ENCODE data around the gene CNNM4.
A peak's percentile ranks its signal among the peaks of the same experiment; 100 is the strongest.
"Not testable (repeated sequence)": the region's sequence is repeated elsewhere in the genome, so short reads cannot be mapped to it uniquely, and the experiment has no call there.

The CNNM4 gene

DNA sequence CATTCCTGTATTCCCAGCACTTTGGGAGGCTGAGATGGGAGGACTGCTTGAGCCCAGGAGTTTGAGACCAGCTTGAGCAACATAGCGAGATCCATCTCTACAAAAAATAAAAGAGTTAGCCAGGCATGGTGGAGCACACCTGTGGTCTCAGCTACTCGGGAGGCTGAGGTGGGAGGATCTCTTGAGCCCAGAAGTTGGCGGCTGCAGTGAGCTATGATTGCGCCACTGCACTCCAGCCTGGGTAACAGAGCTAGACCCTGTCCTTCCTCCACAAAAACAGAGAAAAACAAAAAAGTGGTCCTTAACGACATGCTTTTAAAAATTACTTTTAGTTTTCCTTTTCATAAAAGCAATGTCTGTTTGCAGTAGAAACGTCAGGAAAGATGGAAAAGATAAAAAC is 35.8 kb downstream of the CNNM4 start:
- not testable (repeated sequence) for DNase-seq

DNA sequence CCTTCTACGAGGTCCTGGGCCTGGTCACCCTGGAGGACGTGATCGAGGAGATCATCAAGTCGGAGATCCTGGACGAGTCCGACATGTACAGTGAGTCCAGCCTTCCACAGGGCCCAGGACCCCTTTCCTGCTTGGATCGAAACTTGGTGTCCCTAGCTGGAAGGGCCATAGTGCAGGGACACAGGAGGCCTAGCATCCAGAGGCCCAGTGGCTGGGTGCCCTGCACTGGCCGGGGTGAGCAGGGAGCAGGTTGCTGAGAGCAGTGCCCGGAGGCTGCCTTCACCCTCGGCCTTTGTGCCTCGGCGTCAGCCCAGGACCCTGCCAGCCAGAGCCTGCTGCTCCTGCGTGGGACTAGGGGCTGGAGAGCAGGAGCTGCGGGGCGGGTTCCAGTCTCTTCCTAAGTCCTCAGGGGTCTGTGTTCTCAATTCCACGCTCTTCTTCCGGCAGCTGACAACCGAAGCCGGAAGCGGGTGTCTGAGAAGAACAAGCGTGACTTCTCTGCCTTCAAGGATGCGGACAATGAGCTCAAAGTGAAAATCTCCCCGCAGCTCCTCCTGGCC is 36.4 kb downstream of the CNNM4 start:
- no peak for DNase-seq

DNA sequence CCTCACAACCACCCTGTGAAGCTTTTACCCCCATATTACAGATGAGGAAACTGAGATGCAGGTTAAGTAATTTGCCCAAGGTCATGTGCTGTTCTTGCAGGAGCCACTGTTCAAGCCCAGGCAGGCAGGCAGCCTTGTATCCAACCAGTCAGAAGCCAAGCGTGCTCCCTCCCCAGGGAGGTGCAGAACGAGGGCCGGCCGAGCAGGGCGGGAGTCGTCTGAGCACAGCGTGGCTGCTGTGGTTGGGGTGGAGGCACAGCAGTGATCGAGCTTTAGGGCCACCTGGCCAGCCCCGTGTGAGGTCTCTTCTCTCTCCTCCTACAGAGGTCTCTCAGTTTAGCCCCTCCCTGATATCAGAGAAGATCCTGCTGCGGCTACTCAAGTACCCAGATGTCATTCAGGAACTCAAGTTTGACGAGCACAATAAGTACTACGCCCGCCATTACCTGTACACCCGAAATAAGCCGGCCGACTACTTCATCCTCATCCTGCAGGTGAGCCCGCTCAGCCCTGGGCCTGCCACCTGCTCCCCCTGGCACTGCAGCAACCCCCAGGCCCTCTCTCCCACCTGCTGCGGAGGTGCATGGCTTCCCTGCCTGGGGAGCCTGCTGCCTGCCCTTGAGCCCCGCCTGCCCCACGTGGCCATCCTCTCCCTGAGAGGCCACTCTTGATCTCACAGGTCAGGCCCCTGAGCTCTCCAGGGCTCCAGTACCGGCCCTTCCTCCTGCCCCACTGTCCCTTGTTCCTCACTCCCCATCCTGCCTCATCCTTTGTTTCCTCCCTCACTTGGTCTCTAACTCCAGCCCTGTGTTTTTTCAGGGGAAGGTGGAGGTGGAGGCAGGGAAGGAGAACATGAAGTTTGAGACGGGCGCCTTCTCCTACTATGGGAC is 38.3 kb downstream of the CNNM4 start:
- no peak for DNase-seq

DNA sequence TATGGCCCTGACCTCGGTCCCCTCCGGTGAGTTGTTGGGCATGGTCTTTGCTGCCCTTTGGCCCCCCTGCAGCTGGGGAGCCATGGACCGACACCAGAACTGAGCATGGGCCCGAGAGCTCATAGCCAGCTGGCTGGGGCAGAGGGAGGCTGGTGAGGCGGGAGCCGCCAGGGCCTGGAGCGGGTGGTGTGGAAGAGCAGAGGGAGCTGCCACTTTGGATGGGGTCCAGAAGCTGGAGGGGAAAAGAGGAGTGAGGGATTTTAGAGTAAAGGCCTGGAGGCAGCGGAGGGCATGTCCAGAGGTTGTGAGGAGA is 38.9 kb downstream of the CNNM4 start:
- DNase-seq = no peak

DNA sequence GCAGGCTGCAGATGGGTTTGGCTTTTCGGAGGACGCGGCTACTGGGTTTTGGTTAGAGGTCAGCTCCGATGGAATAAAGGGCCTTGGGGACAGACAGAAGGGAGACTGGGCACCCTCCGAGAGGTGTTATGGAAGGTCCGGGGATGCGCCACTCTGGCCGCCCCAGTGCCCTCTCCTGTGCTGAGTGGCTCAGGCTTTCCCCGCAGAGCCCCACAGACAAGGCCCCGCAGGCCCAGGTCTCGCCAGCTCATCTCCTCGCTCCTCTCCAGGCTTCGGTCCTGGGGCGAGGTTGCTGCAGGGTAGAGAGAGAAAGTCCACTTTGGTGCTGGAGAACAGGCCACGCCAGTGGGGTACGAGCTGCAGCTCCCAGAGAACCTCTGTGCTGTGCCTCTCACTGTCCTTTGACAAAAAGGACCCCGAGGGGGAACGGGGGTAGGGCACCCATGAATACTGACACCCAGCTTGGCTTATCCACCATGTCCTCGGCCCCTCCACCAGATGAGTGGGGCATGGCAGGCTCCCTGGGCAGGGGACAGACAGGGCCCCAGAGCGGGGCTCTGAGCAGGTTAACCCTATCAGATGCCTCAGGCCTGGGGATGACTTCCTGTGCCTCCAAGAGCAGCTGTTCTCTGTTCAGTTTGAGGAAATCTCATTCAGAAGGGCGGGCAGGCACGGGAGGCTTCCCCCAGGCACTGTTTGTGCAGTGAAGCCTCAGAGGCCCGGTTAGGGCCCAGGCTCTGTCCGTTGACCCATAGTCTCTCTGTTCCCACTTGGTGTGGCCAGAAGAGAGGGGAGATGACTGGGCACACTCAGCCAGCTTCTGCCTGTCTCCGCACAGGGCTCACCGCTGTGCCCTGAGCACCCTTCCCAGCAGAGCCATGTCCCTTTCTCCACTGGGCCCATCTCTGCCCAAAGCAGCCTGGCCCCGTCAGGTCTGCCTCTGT is 39.6 kb downstream of the CNNM4 start:
- no peak for DNase-seq

DNA sequence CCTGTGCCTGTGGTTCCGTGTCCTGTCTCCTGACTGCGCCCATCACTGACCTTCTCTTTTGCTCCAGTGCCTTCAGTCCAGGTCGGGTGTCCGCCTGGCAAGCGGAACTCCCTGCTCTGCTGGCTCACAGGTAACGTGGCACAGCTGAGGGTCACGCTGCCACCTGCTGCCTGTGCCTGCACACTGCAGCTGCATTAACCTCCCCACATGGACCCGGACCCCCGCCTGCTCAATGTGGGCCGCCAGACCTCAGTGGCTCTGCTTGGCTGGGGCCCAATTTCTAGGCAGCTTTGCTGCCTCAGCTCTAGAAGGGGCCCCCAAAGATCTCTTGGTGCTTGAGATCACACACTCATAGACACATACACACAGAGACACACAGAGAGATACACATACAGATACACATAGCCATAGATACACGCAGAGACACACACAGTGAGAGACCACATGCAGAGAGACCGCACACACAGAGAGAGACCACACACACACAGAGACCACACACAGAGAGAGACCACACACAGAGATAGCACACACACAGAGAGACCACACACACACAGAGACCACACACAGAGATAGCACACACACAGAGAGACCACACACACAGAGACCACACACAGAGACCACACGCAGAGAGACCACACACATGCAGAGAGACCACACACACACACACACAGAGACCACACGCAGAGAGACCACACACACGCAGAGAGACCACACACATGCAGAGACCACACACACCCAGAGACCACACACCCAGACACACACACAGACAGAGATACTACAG is 40.5 kb downstream of the CNNM4 start:
- DNase-seq = peak; percentile 63 to 74

DNA sequence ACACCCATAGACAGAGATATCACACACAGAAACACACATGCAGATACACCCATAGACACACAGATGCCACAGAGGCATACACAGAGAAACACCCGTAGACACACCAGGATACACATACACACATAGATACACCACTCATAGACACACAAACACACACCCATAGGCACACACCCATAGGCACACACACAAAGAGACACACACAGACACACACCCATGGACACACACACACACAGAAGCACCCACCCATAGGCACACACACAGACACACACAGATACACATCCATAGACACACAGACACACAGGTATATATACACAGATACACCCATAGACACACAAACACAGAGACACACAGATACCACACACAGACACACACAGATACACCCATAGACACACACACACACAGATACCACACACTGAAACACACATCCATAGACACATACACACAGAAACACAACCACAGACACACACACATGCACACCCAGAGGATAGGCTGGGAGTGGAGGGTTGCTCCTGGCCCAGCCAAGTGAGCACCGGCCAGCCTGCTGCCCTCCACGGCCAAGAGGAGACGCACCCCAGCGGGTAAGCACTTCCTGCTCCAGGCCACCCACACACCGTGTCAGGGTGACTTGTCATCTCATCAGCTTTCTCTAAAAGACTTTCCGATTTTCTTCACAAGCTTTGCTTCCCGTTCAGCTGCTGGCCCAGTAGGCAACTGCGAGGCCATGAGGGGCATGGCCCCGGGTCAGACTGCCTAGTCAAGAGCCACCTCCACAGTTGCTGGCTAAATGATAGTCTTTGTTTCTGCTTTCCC is 41.3 kb downstream of the CNNM4 start:
- peak; percentile 40 to 54 for DNase-seq

DNA sequence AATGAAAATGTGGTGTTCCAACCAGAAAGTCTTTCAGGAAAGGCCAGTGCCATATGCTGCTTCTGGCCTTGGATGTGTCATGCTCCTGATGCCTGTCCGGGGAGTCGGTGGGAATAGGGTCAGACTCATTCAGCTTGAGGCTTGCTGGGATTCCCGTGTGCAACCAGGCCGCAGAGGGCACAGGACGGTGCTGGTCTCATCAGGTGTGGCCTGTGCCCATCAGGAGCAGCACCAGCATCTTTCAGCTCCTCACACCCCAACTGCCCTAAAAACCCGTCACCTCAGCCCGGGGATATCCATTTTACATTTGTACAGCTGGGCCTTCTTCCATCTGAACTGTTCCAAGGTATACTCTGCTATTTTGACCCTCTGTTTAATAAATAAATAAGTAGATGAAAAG is 42.0 kb downstream of the CNNM4 start:
- no peak for DNase-seq

DNA sequence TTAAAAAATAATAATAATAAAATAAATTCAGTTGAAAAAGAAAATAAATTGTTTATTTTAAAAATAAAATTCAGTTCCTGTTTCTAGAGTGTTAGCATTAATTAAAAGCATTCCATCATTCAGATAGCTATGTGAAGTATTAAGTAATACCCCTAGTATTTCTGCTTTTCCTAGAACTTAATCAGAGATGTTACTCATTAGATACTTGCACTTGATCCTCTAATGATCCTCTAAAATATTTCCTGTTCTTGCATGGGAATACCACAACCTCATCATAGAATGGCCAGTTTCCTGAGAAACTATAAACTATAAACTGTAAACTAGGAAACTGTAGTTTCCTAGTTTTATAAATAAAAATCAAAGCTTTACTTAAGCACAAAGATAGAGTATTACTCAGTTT is 44.3 kb downstream of the CNNM4 start:
- DNase-seq = no peak

DNA sequence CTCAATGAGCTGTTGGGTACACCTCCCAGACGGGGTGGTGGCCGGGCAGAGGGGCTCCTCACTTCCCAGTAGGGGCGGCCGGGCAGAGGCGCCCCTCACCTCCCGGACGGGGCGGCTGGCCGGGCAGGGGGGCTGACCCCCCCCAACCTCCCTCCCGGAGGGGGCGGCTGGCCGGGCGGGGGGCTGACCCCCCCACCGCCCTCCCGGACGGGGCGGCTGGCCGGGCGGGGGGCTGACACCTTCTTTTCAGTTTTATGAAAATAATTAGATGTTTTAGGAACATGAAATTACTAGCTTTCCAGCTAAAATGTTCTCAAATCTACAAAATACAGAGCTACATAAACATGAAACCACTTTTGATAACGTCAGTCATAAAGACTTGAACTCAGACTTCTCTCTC is 45.2 kb downstream of the CNNM4 start:
- DNase-seq = not testable (repeated sequence)

DNA sequence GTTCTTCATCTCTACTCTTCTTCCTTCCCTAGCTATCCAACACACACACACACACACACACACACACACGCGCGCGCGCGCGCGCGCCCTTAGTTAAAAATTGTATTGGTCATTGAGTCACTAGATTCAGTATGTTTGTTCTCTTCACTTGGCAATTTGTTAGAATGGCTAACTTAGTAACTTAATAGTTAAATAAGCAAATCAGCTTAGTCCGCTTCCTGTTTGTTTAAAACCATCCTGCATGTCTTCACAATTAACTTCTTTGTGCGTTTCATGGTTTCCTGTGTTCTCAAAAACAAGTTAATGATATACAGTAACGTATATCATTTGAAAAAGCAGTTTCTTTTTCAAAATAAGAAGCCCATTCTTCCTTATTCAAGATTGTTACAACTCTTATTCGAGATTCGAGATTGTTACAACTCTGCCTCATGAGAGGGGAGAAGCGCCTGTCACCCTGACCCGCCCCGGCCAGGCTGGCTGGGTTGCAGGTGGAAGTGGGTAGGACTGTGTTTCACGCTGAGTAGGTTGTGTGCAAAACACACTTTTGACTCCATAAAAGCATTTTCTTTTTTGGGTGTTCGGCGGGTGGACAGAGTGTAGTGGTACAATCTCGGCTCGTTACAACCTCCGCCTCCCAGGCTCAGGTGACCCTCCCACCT is 45.9 kb downstream of the CNNM4 start:
- DNase-seq = no peak

DNA sequence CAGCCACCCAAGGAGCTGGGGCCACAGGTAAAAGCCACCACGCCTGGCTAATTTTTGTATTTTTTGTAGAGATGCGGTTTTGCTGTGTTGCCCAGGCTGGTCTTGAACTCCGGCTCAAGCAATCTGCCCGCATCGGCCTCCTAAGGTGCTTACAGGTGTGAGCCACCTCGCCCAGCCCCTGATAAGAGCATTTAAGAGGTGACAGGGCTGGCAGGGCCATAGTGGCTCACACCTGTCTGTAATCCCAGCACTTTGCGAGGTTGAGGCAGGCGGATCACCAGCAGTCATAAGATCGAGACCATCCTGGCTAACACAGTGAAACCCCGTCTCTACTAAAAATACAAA is 46.4 kb downstream of the CNNM4 start:
- DNase-seq = no peak

DNA sequence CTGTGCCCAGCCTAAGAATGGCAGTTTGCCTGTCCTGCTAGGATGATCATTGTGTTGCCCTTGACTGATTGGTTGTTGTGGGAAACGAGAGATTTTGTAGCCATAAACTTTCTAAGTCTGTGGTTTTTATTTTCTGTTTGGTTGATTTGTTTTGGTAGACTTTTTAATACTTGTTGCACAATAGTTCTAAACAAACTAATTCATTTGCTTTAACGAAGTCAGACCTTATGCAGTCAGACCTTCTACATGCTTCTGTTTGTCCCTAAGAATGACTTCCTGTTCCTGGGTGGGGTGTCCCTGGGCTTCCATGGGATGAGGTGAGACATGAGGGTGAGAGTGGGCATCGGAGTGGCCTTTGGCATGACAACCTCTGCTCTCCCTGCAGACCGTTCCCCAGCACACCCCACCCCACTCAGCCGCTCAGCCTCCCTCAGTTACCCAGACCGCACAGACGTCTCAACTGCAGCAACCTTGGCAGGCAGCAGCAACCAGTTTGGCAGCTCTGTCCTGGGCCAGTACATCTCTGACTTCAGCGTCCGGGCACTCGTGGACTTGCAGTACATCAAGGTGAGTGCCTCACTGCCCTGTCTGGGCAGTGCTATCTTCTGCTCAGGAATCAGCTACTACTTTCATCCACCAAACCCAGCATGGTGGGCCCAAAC is 47.6 kb downstream of the CNNM4 start:
- no peak for DNase-seq

DNA sequence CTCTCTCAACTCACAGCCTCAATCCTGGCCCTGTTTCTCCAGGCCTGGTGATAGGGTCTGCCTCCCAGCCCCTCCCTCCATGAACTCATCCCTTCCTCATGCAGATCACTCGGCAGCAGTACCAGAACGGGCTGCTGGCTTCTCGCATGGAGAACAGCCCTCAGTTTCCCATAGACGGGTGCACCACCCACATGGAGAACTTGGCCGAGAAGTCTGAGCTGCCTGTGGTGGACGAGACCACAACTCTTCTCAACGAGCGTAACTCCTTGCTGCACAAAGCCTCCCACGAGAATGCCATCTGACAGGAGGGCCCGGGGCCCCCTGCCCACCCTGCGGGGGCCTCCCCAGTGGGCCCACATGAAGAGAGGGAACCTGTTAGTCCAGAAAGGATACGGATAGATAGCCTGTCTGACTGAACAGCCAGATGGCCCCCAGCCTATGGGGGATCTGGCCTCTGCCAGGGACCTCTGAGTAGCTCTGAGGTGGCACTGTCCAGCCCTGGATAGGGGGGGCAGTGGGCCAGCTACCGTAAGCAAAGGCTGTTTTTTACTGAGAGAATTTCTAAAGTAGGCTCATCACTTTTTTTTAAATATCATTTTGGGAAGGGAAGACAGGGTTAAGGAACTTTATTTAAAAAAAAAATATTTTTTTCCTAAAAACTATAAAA is 48.6 kb downstream of the CNNM4 start:
- DNase-seq = no peak

DNA sequence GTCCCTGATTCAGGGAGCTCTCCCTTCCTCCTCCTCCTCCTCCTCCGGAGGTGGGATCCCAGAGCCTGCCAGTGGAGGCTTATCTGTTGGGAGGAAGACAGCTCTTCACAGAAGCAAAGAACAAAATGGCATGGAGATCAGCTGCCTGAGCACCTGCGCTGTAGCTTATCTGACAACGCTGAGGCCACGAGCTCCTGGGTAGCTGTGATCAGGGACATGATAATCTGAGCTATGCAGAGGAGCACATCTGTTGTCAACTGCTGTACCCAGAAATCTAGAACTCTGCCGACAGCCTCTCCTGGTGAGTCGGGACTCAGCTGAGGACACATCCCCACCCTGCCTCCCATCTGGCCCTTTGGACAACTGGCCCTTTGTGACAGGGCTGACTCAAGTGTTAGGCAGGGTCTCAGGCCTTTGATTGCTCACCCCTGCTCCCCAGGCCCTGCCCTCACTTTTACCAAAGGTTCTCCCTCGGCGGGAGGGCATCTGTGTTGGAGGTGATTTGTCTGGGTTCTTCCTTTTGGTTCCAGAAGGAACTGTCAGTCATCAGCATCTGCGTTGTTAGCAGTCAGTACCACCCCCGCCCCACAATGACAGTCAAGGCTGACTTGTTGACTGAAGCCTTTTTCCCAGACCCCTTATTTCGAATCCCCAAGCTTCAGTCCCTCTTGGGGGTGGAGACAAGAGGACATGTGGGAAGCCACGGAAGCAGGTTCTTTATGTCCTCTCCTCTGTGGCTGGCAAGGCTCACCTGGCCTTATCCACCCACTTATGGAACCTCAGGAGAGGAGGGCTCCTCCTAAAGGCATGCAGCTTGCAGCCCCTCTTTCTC is 49.5 kb downstream of the CNNM4 start:
- DNase-seq = no peak

DNA sequence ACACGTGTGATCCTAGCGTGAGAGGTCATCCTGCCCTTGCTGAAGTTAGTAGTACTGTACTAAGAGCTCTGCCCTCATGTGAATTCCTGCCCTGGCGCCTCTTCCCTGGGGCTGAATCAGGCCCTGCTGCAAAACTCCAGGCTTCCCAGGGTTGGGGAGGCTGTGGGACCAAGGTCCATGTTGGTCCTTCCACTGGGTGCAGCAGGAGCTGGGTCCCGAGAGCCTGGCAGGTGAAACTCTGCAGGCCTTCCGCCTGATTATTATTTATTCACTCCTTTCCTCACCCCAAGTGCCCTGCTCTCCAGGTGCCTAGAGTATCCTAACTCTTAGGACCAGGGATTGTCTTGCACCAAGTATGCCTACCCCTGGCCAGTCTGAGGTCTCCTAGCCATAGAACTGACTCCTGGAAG is 50.1 kb downstream of the CNNM4 start:
- no peak for DNase-seq

DNA sequence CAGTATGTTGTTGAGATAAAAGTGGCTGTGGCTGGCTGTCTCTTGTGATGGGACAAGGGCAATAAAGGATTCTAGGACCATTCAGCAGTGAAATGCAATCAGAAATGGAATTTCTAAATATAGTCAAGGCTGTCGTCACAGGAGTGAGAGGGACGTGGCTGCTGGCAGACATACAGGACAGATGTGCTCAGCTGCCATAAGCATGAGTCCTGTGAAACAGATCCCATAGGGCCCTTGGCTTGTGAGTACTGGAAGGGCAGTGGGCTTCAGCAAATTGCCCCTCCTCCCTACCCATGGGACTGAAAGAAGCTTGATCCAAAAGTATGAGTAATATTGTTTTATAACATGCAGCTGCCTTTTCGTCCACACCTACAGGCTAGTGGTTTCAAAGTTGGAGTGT is 51.2 kb downstream of the CNNM4 start:
- DNase-seq = no peak

DNA sequence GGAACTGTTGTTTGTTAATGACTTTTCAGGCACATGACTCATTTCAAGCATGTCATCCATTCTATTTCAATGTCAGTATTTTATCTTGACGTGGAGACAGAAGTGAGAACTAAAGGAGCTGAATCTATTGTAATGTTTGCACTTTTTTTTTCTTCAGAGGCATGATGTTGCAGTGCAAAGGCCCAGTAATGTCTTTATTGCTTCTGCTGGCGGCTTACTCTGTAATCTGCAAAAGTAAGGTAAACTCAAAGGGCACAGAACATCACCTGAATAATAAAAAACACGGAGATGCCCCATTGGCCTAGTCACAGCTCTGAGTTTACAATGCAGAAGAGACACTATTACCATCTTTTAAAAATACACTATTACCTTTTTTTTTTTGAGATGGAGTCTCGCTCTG is 53.0 kb downstream of the CNNM4 start:
- DNase-seq = no peak

DNA sequence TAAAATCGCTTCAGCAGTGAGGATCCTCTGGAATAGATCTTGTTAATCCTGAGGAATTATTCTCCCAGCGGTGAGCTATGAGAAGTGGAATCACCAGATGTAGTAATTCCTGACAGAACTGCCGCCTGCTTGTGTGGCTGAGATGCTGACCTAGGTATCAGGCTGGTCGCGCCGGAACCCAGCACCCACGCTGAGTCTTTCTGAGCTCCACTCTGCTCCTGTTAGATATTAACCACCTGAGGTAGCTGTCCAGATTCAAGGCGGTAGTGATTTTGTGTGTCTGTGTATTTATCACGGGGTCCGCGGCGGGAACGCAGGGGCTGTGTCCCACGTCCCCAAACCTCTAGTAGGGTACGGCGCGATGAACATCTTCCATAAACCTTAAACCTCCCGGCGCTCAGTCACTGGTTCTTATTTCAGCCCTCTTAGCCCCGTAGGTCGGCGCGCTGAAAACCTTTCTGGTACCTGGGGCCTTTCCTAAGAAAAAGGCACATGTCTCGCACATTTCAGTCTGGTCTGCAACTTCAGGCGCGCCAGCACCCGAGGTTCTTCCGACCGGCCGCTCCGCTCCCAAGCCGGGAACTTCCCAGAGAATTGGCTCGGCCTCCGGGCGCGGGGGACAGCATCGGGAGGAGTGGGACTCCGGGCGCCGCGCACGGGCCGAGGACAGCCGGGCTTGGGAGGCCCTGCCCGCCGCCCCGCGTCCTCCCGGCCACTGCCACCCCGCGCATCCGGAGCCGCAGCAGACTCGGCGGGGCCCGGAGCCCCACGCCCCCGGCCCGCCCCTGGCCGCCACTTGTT is 54.8 kb downstream of the CNNM4 start:
- DNase-seq = no peak
